GM12892 (cell line): ENCODE results near the gene LIN9.
A peak's percentile ranks its signal among the peaks of the same experiment; 100 is the strongest.

Experiments
- DNase-seq: peaks from one replicate; pipeline ENCODE4 v3.0.0; 2011; ENCODE audit not compliant: insufficient read length
- FAIRE-seq: peaks from 2 replicates; lab custom pipeline; 2011; peaks lifted over from hg19 to GRCh38; lab: Jason Lieb, UNC
- POLR2A ChIP-seq: IDR thresholded peaks from 2 replicates; pipeline ENCODE4 v1.6.1; 2011; ENCODE audit warnings: low read depth, low read length, control low read depth
- POLR2AphosphoS5 ChIP-seq: IDR thresholded peaks from 2 replicates; pipeline ENCODE4 v1.6.1; 2011; ENCODE audit warnings: low read depth, low read length, control low read depth
- TAF1 ChIP-seq: IDR thresholded peaks from 2 replicates; pipeline ENCODE4 v1.6.1; 2011; ENCODE audit warnings: low read depth, mild to moderate bottlenecking, control low read depth, low read length, borderline replicate concordance

LIN9 gene

GRCh38 chr1:226310637-226311195, 1.8 kb upstream of the LIN9 start:
- FAIRE-seq = no peak

GRCh38 chr1:226310245-226310540, 1.2 kb upstream of the LIN9 start:
- TF ChIP-seq POLR2A (no peak), TAF1 (no peak), POLR2AphosphoS5 (no peak)
- DNase-seq (no peak), FAIRE-seq (no peak)

More at GRCh38 chr1:226310637-226311195, 1.8 kb upstream of the LIN9 start:
- TF ChIP-seq POLR2A (no peak), POLR2AphosphoS5 (no peak)
- DNase-seq = no peak

GRCh38 chr1:226309398-226310244, 657 bp upstream of the LIN9 start:
- no peak for TF ChIP-seq POLR2AphosphoS5
- TF ChIP-seq POLR2A = no peak
- TF ChIP-seq TAF1 = no peak
- FAIRE-seq (peak; percentile 70), DNase-seq (no peak)

GRCh38 chr1:226308166-226308722, 720 bp downstream of the LIN9 start:
- FAIRE-seq (peak; percentile 14), DNase-seq (peak; percentile 19)
- TF ChIP-seq POLR2AphosphoS5 = no peak
- TF ChIP-seq POLR2A = no peak
- no peak for TF ChIP-seq TAF1

- TF ChIP-seq TAF1 (no peak), POLR2AphosphoS5 (no peak), POLR2A (no peak)
- DNase-seq (no peak), FAIRE-seq (no peak)
These were observed 2.5 kb downstream of the LIN9 start for GRCh38 chr1:226306425-226306824.

DNA sequence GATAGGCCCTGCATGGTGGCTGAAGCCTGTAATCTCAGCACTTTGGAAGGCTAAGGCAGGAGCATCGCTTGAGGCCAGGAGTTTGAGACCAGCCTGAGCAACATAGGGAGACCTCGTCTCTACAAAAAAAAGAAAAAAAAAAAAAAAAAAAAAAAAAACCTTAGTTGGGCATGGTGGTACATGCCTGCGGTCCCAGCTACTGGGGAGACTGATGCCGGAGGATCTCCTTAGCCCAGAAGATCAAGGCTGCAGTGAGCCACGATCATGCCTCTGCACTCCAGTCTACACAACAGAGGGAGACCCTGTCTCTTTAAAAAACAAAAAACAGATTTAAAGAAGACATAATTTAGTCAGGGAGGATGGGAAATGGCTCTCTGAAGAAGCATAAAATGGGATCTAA, 3.8 kb downstream of the LIN9 start:
- no peak for DNase-seq
- TF ChIP-seq POLR2A (no peak), POLR2AphosphoS5 (no peak), TAF1 (no peak)
- no peak for FAIRE-seq

GRCh38 chr1:226304291-226304955, 4.5 kb downstream of the LIN9 start:
- no peak for FAIRE-seq
- DNase-seq = no peak
- TF ChIP-seq TAF1 = no peak

- DNase-seq = no peak
- no peak for FAIRE-seq
- no peak for TF ChIP-seq POLR2AphosphoS5
- no peak for TF ChIP-seq TAF1
These were observed 6.2 kb downstream of the LIN9 start for GRCh38 chr1:226302731-226303130.

- FAIRE-seq = no peak
These were observed 12.1 kb downstream of the LIN9 start for GRCh38 chr1:226296911-226297310.

GRCh38 chr1:226293553-226293920, 15.4 kb downstream of the LIN9 start:
- no peak for TF ChIP-seq POLR2A
- no peak for TF ChIP-seq TAF1
- no peak for TF ChIP-seq POLR2AphosphoS5
- DNase-seq (no peak), FAIRE-seq (no peak)

More at GRCh38 chr1:226296911-226297310, 12.1 kb downstream of the LIN9 start:
- DNase-seq = no peak
- TF ChIP-seq POLR2A (no peak), POLR2AphosphoS5 (no peak), TAF1 (no peak)

DNA sequence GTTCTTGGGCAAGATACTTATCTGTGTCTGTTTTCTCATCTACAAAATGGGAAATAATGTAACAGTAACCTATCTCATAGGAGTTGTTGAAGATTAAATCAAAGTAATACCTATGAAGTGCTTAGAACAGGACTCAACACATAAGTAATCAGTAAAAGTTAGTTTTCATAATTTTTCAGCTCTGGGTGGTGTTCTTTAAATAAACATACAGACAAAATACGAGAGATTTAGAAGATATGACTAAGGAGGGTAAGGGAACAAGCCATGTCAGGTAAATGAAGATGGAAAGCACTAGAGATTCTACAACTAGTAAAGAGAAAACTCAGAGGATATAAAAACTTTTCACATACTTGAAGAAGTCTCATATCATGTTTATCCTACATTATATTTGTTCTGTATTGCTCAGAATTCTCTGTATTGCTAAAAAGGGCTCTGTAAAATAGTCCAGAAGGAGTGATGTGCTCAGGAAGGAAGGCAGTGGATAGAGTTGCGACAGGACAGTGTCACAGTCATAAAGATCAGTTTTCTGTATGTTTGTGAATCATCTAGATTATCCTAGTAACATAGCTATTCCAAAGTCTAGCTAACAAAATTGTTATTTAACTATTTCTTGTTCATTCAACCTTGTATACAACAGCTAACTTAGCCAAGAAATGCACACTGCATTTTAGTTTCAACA, 16.0 kb downstream of the LIN9 start:
- DNase-seq = no peak
- TF ChIP-seq TAF1 = no peak
- TF ChIP-seq POLR2AphosphoS5 = no peak
- no peak for TF ChIP-seq POLR2A
- FAIRE-seq = no peak

GRCh38 chr1:226287587-226287986, 21.4 kb downstream of the LIN9 start:
- TF ChIP-seq TAF1 (no peak), POLR2AphosphoS5 (no peak), POLR2A (no peak)
- DNase-seq = no peak
- FAIRE-seq = no peak
